SK-N-MC (cell line): ENCODE measurements around the gene LRMDA.

Experiments used
- EZH2 ChIP-seq: fragments of 200-600 bp; sonication (generic); IDR thresholded peaks from one replicate; pipeline ENCODE4 v1.6.1; 2017; ENCODE audit warnings: antibody characterized with exemption
- POLR2AphosphoS5 ChIP-seq: IDR thresholded peaks from 2 replicates; pipeline ENCODE4 v1.6.1; 2012; ENCODE audit warnings: mild to moderate bottlenecking, low read depth, low read length, borderline replicate concordance

- TF ChIP-seq POLR2AphosphoS5 (no peak), EZH2 (no peak)
These were observed 134.1 kb downstream of the LRMDA start for GRCh38 chr10:75565286-75566251.
